ENCODE data around the gene ZNF281. TPM values are rescaled to one million over a fixed set of nuclear protein-coding genes. Genes with fewer than 3 reads are reported as not detected.
A peak's percentile ranks its signal among the peaks of the same experiment; 100 is the strongest.
"Not testable (repeated sequence)": the region's sequence is repeated elsewhere in the genome, so short reads cannot be mapped to it uniquely, and the experiment has no call there.

ZNF281 gene
- polyA plus RNA-seq, 1 donor from 2014 or later = 30.9 TPM

DNA sequence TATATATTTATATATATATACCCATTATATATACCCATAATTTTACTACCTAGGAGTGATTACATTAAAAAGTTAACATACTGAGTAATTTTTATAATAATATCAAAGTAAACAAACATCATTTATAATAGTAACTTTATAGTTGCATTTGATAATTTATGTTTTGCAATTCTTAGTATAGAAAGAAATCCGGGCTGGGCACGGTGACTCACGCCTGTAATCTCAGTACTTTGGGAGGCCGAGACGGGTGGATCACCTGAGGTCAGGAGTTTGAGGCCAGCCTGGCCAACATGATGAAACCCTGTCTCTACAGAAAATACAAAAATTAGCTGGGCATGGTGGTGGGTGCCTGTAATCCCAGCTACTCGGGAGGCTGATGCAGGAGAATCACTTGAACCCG, 28.6 kb upstream of the ZNF281 start:
- H3K36me3 Mint-ChIP-seq, H3K4me1 Mint-ChIP-seq, H3K9me3 Mint-ChIP-seq, H3K27ac Mint-ChIP-seq, H3K4me3 Mint-ChIP-seq, H3K27me3 Mint-ChIP-seq: not testable (repeated sequence)

DNA sequence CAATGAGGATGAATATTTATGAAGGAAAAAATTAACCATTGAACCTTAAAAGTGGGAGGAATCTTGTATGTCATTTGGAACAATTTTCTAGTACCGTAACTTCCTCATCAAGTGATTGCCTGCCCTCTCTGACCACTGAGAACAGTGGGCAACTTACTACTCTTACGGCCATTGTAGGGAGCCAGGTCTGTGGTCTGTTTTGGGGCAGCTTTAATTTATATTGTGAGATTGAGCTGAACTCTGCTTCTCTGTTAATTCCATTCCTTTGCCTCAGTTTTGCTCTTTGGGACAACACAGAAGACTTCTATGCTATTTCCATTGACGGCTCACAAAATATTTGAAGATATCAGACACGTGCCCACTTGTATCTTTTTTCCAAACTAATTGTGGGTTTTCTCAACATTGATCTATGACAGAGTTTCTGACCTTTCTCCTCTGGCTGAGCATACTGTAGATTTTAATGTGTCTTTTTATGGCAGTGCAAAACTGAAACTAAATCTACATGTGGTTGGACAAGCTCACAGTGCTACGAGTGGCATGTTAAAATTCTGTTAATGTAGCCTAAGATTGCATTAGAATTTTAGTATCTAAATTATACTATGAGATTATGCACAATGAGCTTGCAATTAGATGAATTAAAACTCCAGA, 27.8 kb upstream of the ZNF281 start:
- Mint-ChIP-seq H3K4me1 (peaks cover 2 to 8% (median 6%) of the 10 kb centered on the region in 3 donors), H3K9me3 (no peaks in the 10 kb centered on the region), H3K27ac (peak overlapping the region in 2 of 3 donors; percentile 9 to 45), H3K36me3 (no peaks in the 10 kb centered on the region), H3K27me3 (peaks cover 2% of the 10 kb centered on the region), H3K4me3 (peak overlapping the region; percentile 52 to 93 (median 78))

DNA sequence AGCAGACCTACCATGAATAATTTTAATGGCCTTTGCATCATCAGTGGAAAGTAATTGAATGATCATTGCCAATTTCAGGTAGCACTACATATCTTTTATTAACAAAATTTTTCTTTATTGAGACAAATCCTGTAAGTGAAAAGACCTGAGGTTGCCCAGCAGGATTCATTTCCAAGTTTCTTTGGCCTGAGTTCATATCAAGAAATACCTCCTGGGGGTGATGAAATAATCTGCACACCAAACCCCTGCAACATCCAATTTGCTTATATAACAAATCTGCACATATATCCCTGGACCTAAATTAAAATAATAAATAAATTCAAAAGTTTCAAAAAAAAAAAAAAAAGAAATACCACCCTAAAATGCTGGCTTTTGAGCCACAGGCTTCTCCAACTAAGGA, 27.3 kb upstream of the ZNF281 start:
- Mint-ChIP-seq H3K9me3 (no peaks in the 10 kb centered on the region), H3K4me3 (peak overlapping the region in 2 of 4 donors; percentile 68 to 93), H3K36me3 (no peaks in the 10 kb centered on the region), H3K4me1 (peaks cover 2 to 8% (median 6%) of the 10 kb centered on the region in 3 donors), H3K27me3 (peaks cover 2% of the 10 kb centered on the region), H3K27ac (no peak overlapping the region)

DNA sequence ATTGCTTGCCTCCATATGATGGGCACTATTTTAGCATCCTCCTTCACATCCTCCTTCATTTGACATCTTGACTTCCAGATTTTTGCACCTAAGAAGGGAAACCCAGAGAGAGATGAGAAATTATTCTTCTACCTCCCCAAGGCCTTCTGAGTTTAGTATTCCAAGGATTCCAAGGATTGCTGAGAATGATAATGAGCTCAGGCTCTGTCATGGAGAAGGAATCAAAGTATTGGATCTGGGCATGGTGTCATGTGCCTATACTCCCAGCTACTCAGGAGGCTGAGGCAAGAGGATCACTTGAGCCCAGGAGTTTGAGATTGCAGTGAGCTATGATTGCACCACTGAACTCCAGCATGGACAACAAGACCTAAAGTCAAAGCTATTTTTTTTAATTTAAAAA, 26.6 kb upstream of the ZNF281 start:
- Mint-ChIP-seq H3K4me3 (no peak overlapping the region), H3K27me3 (peaks cover 2% of the 10 kb centered on the region), H3K9me3 (no peaks in the 10 kb centered on the region), H3K36me3 (no peaks in the 10 kb centered on the region), H3K4me1 (peaks cover 2 to 8% (median 6%) of the 10 kb centered on the region in 3 donors), H3K27ac (no peak overlapping the region)

- H3K36me3 Mint-ChIP-seq = no peaks in the 10 kb centered on the region
- H3K27me3 Mint-ChIP-seq = peaks cover 2% of the 10 kb centered on the region
- H3K27ac Mint-ChIP-seq = no peak overlapping the region
- H3K9me3 Mint-ChIP-seq = no peaks in the 10 kb centered on the region
- H3K4me3 Mint-ChIP-seq = peak overlapping the region in 1 of 4 donors; percentile 45
- H3K4me1 Mint-ChIP-seq = peaks cover 2 to 8% (median 6%) of the 10 kb centered on the region in 3 donors
These were observed 25.5 kb upstream of the ZNF281 start for GRCh38 chr1:200435200-200435780.

- Mint-ChIP-seq H3K4me1 (peaks cover 3 to 10% (median 9%) of the 10 kb centered on the region in 3 donors), H3K36me3 (no peaks in the 10 kb centered on the region), H3K27me3 (peaks cover 2% of the 10 kb centered on the region), H3K27ac (no peak overlapping the region), H3K9me3 (no peaks in the 10 kb centered on the region), H3K4me3 (no peak overlapping the region)
These were observed 23.8 kb upstream of the ZNF281 start for GRCh38 chr1:200433586-200433985.

- peaks cover 2% of the 10 kb centered on the region for H3K27me3 Mint-ChIP-seq
- H3K36me3 Mint-ChIP-seq = no peaks in the 10 kb centered on the region
- H3K9me3 Mint-ChIP-seq = no peaks in the 10 kb centered on the region
- H3K4me3 Mint-ChIP-seq = no peak overlapping the region
- no peak overlapping the region for H3K27ac Mint-ChIP-seq
- peaks cover 5 to 9% (median 6%) of the 10 kb centered on the region in 3 donors for H3K4me1 Mint-ChIP-seq
These were observed 22.8 kb upstream of the ZNF281 start for GRCh38 chr1:200432586-200432985.

DNA sequence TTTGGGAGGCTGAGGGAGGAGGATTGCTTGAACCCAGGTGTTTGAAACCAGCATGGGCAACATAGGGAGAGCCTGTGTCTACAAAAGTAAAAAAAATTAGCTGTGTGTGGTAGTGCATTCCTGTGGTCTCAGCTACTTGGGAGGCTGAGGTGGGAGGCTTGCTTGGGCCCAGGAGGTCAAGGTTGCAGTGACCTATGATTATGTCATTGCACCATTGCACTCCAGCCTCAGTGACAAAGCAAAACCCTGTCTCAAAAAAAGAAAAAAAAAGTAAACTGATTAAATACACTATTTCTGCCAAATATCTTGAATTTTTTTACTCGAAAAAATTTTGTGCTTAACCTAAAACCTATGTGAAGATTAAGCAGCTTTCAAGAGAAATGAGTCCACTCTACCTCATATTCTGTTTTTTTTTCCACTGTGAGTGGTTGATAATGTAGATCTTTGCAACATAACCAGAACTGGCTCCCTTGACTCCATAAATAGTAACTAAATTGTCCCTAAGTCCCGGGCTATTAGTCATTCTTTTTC, 19.4 kb upstream of the ZNF281 start:
- Mint-ChIP-seq H3K27me3 (no peaks in the 10 kb centered on the region), H3K4me1 (peaks cover 4% of the 10 kb centered on the region in 3 donors), H3K27ac (no peak overlapping the region), H3K9me3 (peaks cover 0 to 3% (median 0%) of the 10 kb centered on the region in 3 donors), H3K4me3 (no peak overlapping the region), H3K36me3 (no peaks in the 10 kb centered on the region)

GRCh38 chr1:200428482-200429205, 18.8 kb upstream of the ZNF281 start:
- peaks cover 4% of the 10 kb centered on the region in 3 donors for H3K4me1 Mint-ChIP-seq
- no peak overlapping the region for H3K4me3 Mint-ChIP-seq
- no peaks in the 10 kb centered on the region for H3K36me3 Mint-ChIP-seq
- H3K9me3 Mint-ChIP-seq = peaks cover 0 to 3% (median 0%) of the 10 kb centered on the region in 3 donors
- no peaks in the 10 kb centered on the region for H3K27me3 Mint-ChIP-seq
- H3K27ac Mint-ChIP-seq = no peak overlapping the region

DNA sequence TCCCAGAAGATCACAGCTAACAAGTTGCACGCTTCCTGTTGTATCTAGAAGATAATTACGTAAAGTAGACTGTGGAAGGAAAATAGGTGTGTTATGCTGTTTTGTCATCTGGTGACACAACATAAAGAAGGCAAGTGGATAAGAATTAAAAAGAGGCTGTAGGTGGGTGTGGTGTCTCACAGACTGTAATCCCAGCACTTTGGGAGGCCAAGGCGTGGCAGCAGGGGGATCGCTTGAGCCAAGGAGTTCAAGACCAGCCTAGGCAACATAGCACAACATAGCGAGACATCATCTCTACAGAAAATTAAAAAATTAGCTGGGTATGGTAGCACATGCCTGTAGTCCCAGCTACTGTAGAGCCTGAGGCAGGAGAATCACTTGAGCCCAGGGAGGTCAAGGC, 17.9 kb upstream of the ZNF281 start:
- Mint-ChIP-seq H3K27ac (no peak overlapping the region), H3K27me3 (no peaks in the 10 kb centered on the region), H3K4me3 (no peak overlapping the region), H3K36me3 (no peaks in the 10 kb centered on the region), H3K9me3 (peaks cover 0 to 3% (median 0%) of the 10 kb centered on the region in 3 donors), H3K4me1 (peaks cover 4% of the 10 kb centered on the region in 3 donors)

DNA sequence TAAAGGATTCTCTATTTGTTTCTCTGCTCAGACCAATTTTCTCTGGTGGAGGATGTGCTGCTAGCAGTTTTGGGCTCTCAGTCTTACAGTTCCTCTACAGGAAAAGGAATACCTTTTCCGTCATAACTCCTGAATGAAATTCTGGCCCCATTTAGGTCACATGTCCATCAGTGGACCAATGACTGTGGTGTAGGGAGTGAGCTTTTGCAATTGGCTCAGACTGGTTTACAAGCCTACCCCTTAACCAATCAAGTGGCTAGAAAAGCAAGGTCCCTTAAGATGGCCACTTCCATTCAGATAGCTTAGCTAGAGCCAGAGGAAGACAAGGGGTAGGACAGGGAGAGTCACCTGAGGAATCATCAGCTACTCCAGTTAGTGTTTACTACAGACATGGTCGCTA, 16.4 kb upstream of the ZNF281 start:
- Mint-ChIP-seq H3K27ac (no peak overlapping the region), H3K36me3 (peaks cover 2% of the 10 kb centered on the region), H3K27me3 (no peaks in the 10 kb centered on the region), H3K4me1 (peaks cover 4% of the 10 kb centered on the region in 3 donors), H3K9me3 (peaks cover 0 to 3% (median 0%) of the 10 kb centered on the region in 3 donors), H3K4me3 (no peak overlapping the region)

DNA sequence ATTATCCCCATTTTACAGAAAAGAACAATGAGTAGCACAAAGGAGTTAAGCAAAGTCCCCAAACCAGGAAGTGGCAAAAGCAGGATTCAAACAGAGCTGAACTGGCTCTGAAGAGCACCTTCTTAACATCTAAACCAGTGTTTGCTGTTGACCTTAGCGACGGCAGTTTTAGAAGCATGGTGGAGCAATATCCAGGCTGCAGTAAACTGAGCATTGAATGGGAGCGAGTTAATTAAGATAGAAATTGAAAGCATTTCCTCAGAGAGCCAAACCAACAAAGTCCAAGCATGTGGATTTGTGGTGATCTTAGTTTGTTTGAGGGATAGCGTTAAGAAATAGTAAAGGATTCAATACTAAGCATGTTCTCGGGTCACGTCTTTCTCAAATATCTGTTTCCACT, 13.4 kb upstream of the ZNF281 start:
- peaks cover 0 to 3% (median 0%) of the 10 kb centered on the region in 3 donors for H3K9me3 Mint-ChIP-seq
- H3K27me3 Mint-ChIP-seq = no peaks in the 10 kb centered on the region
- H3K36me3 Mint-ChIP-seq = peaks cover 2% of the 10 kb centered on the region
- H3K4me1 Mint-ChIP-seq = peaks cover 0 to 2% (median 0%) of the 10 kb centered on the region in 3 donors
- H3K4me3 Mint-ChIP-seq = no peak overlapping the region
- H3K27ac Mint-ChIP-seq = no peak overlapping the region

DNA sequence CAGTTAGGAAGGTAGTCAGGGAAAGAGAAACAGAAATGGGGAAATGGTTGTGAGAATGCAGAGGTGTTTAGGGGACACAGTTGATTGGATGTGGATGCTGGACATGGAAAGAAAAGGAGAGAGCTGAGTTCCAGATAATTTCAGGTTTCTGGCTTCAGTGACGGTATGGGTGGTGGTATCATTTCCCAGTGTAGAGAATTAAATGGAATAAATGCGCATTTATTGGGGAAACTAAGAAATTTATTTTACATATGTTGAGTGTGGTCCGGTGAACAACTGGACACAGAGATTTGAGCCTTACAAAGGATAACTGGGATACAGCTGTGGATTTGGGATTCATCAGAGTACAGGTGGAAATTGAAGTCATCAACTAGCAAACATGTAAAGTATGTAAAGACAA, 12.4 kb upstream of the ZNF281 start:
- Mint-ChIP-seq H3K27ac (no peak overlapping the region), H3K9me3 (peaks cover 0 to 3% (median 0%) of the 10 kb centered on the region in 3 donors)

GRCh38 chr1:200415789-200416593, 6.2 kb upstream of the ZNF281 start:
- no peaks in the 10 kb centered on the region for H3K9me3 Mint-ChIP-seq
- no peak overlapping the region for H3K27ac Mint-ChIP-seq
- no peak overlapping the region for H3K4me3 Mint-ChIP-seq
- no peaks in the 10 kb centered on the region for H3K36me3 Mint-ChIP-seq
- H3K4me1 Mint-ChIP-seq = peaks cover 0 to 2% (median 0%) of the 10 kb centered on the region in 3 donors
- H3K27me3 Mint-ChIP-seq = no peaks in the 10 kb centered on the region

More for the DNA sequence above, 12.4 kb upstream of the ZNF281 start:
- no peaks in the 10 kb centered on the region for H3K27me3 Mint-ChIP-seq
- H3K36me3 Mint-ChIP-seq = peaks cover 2% of the 10 kb centered on the region
- H3K4me1 Mint-ChIP-seq = no peaks in the 10 kb centered on the region
- no peak overlapping the region for H3K4me3 Mint-ChIP-seq

All from IgD-negative memory B cell (primary cell).